Glomerular visceral epithelial cell (primary cell): ENCODE results near the gene TPP1.

ENCODE experiments used
- DNase-seq: peaks from one replicate; pipeline ENCODE4 v3.0.0-alpha.2; 2016; ENCODE audit errors: extremely low spot score

TPP1 gene

GRCh38 chr11:6646918-6647679 is 27.9 kb upstream of the TPP1 start:
- no peak for DNase-seq

- DNase-seq: no peak
Measured at GRCh38 chr11:6646576-6646917, 27.3 kb upstream of the TPP1 start.

GRCh38 chr11:6646071-6646470 is 26.8 kb upstream of the TPP1 start:
- no peak for DNase-seq

GRCh38 chr11:6642957-6643356 is 23.7 kb upstream of the TPP1 start:
- DNase-seq: no peak

- no peak for DNase-seq
Measured at GRCh38 chr11:6640985-6641701, 21.9 kb upstream of the TPP1 start.

GRCh38 chr11:6640036-6640984 is 21.1 kb upstream of the TPP1 start:
- DNase-seq: no peak

GRCh38 chr11:6638429-6638828 is 19.2 kb upstream of the TPP1 start:
- no peak for DNase-seq

GRCh38 chr11:6637871-6638270 is 18.6 kb upstream of the TPP1 start:
- DNase-seq: no peak

- no peak for DNase-seq
Measured at GRCh38 chr11:6636480-6636879, 17.3 kb upstream of the TPP1 start.

- DNase-seq: no peak
Measured at GRCh38 chr11:6635082-6635932, 16.1 kb upstream of the TPP1 start.

GRCh38 chr11:6634534-6634933 is 15.3 kb upstream of the TPP1 start:
- no peak for DNase-seq

- no peak for DNase-seq
Measured at GRCh38 chr11:6633422-6634408, 14.5 kb upstream of the TPP1 start.

GRCh38 chr11:6632116-6633073 is 13.2 kb upstream of the TPP1 start:
- no peak for DNase-seq

- no peak for DNase-seq
Measured at GRCh38 chr11:6631361-6631890, 12.2 kb upstream of the TPP1 start.

- DNase-seq: no peak
Measured at GRCh38 chr11:6630632-6631291, 11.5 kb upstream of the TPP1 start.

GRCh38 chr11:6629892-6630631 is 10.8 kb upstream of the TPP1 start:
- no peak for DNase-seq

- no peak for DNase-seq
Measured at GRCh38 chr11:6629573-6629891, 10.3 kb upstream of the TPP1 start.

GRCh38 chr11:6628526-6628925 is 9.3 kb upstream of the TPP1 start:
- no peak for DNase-seq
